ENCODE data around the gene RNF212.
"Not testable (repeated sequence)": the region's sequence is repeated elsewhere in the genome, so short reads cannot be mapped to it uniquely, and the experiment has no call there.

The RNF212 gene

GRCh38 chr4:1060621-1061020 is 52.7 kb downstream of the RNF212 start:
- DNase-seq = no peak

GRCh38 chr4:1060121-1060520 is 53.2 kb downstream of the RNF212 start:
- DNase-seq = no peak

DNA sequence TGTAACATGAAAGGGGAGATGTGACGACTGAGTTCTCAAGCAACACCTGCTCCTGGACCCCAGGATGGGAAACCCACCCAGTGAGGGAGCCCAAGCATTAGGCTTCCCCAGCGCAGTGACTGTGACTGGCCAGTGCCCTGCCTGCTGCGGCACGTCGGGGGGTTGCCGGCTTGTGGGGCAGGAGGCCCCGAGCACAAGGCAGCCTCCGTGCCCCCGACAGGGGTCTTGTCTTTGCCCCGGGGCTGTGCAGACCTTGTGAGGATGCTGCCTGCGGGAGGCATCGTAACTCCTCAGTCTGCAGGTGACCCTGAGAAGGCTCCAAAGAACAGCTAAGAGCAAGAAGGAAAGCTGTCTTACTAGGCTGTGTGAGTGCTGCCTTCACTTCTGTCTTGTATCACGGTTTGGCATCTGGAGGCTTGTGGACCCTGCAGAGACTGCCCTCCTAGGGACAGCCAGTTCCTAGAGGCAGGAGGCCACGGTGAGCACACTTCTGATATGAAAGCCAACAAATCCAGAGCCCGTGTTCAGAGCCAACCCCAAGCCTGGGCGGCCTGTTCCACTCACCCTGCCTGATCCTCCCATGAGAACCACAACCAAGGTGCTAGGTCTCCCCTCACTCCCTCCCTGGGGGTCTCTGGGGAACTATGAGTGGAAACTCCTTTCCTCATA is 54.2 kb downstream of the RNF212 start:
- no peak for DNase-seq

- no peak for DNase-seq
Measured at GRCh38 chr4:1058198-1058996, 55.0 kb downstream of the RNF212 start.

GRCh38 chr4:1057403-1057745 is 56.0 kb downstream of the RNF212 start:
- DNase-seq = no peak

DNA sequence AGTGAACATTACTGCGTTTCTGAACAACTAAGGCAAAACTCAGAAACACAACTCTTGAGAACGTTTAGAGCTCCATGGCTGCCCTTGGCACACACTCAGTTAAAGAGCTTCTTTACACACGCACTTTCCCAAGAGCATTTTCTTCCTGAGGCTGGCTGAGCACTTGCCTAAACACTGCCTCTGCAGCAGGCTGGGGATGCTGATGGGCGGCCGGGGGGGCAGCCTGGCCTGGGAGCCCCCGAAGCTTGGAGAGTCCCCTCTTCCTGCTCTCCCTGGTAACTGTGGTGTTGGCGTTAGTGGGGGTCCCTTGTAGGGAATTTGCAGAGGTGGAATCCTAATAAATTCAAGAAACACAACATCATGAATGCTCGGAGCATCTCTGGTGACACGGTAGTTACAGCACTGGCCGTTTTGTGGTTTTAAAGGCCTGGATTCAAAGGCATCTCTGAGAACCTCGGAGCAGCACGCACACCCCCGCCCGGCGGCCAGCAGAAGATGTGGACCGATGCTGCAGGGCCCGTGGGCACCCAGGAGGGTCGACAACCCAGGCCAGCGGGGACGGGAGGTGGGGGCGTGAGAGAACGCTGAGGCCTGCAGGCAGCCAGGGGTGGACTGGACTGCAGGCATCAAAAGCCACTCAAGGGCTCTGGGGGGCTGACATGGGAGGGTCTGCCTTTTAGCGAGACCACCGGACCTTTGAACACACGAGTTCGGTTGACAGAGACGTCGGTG is 56.5 kb downstream of the RNF212 start:
- DNase-seq = no peak

- peak; percentile 78 for DNase-seq
Measured at GRCh38 chr4:1055721-1056590, 57.4 kb downstream of the RNF212 start.

DNA sequence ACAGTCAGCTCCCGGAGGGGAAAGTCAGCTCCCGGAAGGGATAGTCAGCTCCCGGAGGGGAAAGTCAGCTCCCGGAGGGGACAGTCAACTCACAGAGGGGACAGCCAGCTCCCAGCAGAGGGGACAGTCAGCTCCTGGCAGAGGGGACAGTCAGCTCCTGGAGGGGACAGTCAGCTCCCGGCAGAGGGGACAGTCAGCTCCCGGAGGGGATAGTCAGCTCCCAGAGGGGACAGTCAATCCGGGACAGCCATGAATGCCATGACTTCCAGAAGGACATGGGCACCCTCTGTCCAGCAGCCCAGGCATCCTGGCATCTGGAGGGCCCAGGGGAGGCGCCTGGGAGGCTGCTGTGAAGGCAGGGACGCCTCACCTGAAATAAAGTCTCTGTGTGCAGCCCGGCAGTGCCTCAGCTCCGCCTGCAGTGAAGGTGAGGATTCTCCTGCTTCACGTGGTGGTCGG is 58.1 kb downstream of the RNF212 start:
- DNase-seq = not testable (repeated sequence)

DNA sequence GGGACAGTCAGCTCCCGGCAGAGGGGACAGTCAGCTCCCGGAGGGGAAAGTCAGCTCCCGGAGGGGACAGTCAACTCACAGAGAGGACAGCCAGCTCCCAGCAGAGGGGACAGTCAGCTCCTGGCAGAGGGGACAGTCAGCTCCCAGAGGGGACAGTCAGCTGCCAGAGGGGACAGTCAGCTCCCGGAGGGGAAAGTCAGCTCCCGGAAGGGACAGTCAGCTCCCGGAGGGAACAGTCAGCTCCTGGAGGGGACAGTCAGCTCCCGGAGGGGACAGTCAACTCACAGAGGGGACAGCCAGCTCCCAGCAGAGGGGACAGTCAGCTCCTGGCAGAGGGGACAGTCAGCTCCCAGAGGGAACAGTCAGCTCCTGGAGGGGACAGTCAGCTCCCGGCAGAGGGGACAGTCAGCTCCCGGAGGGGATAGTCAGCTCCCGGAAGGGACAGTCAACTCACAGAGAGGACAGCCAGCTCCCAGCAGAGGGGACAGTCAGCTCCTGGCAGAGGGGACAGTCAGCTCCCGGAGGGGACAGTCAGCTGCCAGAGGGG is 58.6 kb downstream of the RNF212 start:
- DNase-seq = not testable (repeated sequence)

- not testable (repeated sequence) for DNase-seq
Measured at GRCh38 chr4:1053891-1054290, 59.5 kb downstream of the RNF212 start.

DNA sequence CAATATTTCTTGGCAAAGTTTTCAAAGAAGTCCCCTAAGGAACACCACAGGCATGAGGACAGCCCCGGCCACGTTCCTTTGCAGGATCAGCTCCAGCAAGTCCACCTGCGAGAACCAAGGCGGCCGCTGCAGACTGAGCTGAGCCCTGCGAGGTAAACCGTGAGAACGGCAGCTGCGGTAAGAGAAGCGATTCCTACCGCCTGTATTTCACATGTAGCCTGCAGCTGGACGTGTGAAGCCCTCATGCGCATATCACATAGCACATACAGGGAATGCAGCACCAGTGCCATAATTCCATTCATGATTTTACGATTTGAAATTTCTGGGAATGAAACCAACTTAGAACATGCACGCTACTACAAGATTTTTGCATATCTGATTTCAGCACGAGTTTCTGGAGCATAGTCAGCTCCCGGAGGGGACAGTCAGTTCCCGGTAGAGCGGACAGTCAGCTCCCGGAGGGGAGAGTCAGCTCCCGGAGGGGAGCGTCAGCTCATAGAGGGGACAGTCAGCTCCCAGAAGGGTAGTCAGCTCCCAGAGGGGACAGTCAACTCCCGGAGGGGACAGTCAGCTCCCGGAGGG is 60.2 kb downstream of the RNF212 start:
- no peak for DNase-seq

GRCh38 chr4:1052231-1052671 is 61.1 kb downstream of the RNF212 start:
- no peak for DNase-seq

- DNase-seq = no peak
Measured at GRCh38 chr4:1051472-1051871, 61.9 kb downstream of the RNF212 start.

GRCh38 chr4:1050486-1051213 is 62.7 kb downstream of the RNF212 start:
- no peak for DNase-seq

GRCh38 chr4:1049591-1049905 is 63.8 kb downstream of the RNF212 start:
- DNase-seq = no peak

- no peak for DNase-seq
Measured at GRCh38 chr4:1048773-1049590, 64.4 kb downstream of the RNF212 start.

DNA sequence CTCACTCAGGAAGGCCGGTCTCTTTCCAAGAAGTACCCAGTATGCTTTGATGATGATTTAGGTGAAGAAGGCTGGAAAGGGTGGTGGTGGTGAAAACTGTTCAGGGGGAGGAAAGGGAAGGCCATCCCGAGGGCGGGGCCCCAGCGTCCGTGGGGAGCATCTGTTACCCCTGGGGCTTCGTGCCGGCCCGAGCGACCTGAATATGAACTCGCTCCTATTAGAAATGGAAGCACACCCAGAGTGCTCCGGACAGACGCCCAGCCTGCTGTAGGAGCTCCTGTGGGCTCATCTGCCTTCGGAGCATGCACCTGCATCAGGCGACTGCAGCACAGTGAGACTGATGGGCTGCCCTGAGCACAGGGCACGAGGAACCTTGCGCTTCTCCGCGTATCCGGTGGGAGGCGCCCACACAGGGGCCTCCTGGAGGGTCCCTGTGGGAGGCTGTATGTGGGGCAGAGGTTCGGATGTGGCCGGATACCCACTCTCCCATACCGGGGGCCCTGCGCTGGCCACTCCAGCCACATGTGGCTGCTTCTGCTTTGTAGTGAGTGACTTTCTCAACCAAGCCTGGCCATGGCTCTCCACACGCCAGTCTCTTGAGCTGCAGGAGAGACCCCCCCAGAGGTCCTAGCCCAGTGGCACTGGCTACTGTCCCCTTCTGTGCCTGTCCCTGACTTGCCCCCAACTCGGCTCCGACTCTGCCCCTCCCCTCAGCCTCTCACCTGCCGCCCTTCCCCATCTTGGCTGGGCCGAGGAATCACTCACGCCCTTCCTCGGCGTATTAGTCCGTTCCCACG is 65.2 kb downstream of the RNF212 start:
- DNase-seq = no peak

GRCh38 chr4:1047106-1047975 is 66.0 kb downstream of the RNF212 start:
- DNase-seq = no peak

DNA sequence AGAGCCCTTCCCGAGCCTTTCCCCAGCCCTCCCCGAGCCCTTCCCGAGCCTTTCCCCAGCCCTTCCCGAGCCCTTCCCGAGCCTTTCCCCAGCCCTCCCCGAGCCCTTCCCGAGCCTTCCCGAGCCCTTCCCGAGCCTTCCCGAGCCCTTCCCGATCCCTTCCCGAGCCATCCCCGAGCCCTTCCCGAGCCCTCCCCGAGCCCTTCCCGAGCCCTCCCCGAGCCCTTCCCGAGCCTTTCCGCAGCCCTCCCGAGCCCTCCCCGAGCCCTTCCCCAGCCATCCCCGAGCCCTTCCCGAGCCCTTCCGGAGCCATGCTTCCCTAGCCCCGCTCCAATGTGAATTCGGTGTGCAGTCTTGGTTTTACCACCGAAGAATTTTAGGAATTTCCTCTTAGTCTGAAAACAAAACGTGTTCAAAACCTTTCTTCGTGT is 66.8 kb downstream of the RNF212 start:
- not testable (repeated sequence) for DNase-seq

Data from stimulated activated CD4-positive, alpha-beta T cell treated with anti-CD3 and anti-CD28 coated beads, Interleukin-4, amount 100 ng/mL, for 1 hour (primary cell).